Breast epithelium (tissue), 4 donors: Measurements from ENCODE around the gene CPPED1. TPM values are rescaled to one million over a fixed set of nuclear protein-coding genes. Genes with fewer than 3 reads are reported as not detected.

Experiments used
- DNase-seq, 2 donors: peaks; one replicate each; pipeline ENCODE4 v3.0.0-alpha.2; 2019; ENCODE audit warnings: low spot score in 2 of 2
- H3K27ac ChIP-seq, 2 donors: fragments of 200-600 bp; sonication (generic) in 1 of 2; one replicate each; pipeline ENCODE4 v1.5.1; 2016 to 2019; ENCODE audit warnings: mild to moderate bottlenecking in 1 of 2
- H3K27me3 ChIP-seq, 2 donors: fragments of 200-600 bp; sonication (generic) in 1 of 2; one replicate each; pipeline versions ENCODE4 v1.5.1 to v1.6.0; 2017 to 2019; ENCODE audit warnings: control low read depth in 1 of 2, mild to moderate bottlenecking in 1 of 2
- H3K36me3 ChIP-seq: fragments of 200-600 bp; one replicate; pipeline ENCODE4 v1.5.1; 2019
- H3K4me1 ChIP-seq, 2 donors: fragments of 200-600 bp; sonication (generic); one replicate each; pipeline ENCODE4 v1.5.1; 2016 to 2019; ENCODE audit warnings: control low read depth in 1 of 2
- H3K4me3 ChIP-seq, 3 donors: fragments of 200-600 bp; sonication (generic); 1 replicate in 2 of 3; 2 replicates in 1 of 3; pipeline ENCODE4 v1.5.1; 2016 to 2019; ENCODE audit warnings: mild to moderate bottlenecking in 3 of 3, moderate library complexity in 2 of 3
- H3K9me3 ChIP-seq, 2 donors: fragments of 200-600 bp; sonication (generic) in 1 of 2; one replicate each; pipeline ENCODE4 v1.5.1; 2016 to 2019; ENCODE audit warnings: control low read depth in 1 of 2
- CTCF ChIP-seq, 3 donors: fragments of 450-650 bp; IDR thresholded peaks; one replicate each; pipeline ENCODE4 v1.5.1; 2016 to 2017; ENCODE audit warnings: antibody characterized with exemption in 3 of 3, mild to moderate bottlenecking in 3 of 3, moderate library complexity in 3 of 3
- POLR2A ChIP-seq: fragments of 450-650 bp; IDR thresholded peaks from one replicate; pipeline ENCODE4 v1.6.1; 2016; ENCODE audit warnings: antibody characterized with exemption, mild to moderate bottlenecking, moderate library complexity
- POLR2AphosphoS5 ChIP-seq, 3 donors: sonication (generic); formaldehyde crosslinking; IDR thresholded peaks; one replicate each; pipeline ENCODE4 v1.6.1; 2017; ENCODE audit warnings: antibody characterized with exemption in 3 of 3
- intact Hi-C: fragments of 100-400 bp; cut with DNase I; formaldehyde crosslinking; loops from one replicate; pipeline ENCODE4 v1.15.1; 2023; ENCODE audit warnings: low total_unique reads
- total RNA-seq, 3 donors: library from RNA; depleted of rRNA; stranded (reverse); fragments of >200 nt; gene quantifications; one replicate each; pipeline ENCODE4 v1.1.0, GENCODE V29; 2016

The CPPED1 gene
- total RNA-seq, 3 donors from 2014 or later = 9.2 to 23.0 (median 16.4) TPM

DNA sequence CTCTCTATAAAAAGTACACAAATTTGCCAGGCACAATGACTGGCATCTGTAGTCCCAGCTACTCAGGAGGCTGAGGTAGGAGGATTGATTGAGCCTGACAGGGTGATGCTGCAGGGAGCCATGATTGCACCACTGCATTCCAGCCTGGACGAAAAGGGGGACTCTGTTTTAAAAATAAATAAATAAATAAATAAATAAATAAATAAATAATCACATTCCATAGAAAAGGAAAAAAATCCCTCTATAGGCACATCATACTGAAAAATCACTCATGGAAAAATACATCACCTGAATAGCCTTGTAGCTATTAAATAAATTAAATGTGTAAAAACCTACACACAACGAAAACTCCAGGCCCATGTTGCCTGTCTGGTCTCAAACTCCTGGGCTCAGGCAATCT lies 56.4 kb downstream of the CPPED1 start:
- Histone ChIP-seq H3K4me1 (no peaks in the 10 kb centered on the region), H3K9me3 (peaks cover 10 to 15% of the 10 kb centered on the region in 2 donors), H3K36me3 (no peaks in the 10 kb centered on the region), H3K27ac (no peak overlapping the region), H3K4me3 (no peak overlapping the region), H3K27me3 (no peaks in the 10 kb centered on the region)
- no peak for TF ChIP-seq POLR2AphosphoS5 (IDR thresholded peaks at IDR 0.05)
- no peak for TF ChIP-seq CTCF (IDR thresholded peaks at IDR 0.05)
- TF ChIP-seq POLR2A = no peak
- no peak for DNase-seq
- intact Hi-C loops = loop anchor here (2.0 kb wide), 1 partner anchor 56 kb away; the partner anchor contains the start of gene CPPED1

DNA sequence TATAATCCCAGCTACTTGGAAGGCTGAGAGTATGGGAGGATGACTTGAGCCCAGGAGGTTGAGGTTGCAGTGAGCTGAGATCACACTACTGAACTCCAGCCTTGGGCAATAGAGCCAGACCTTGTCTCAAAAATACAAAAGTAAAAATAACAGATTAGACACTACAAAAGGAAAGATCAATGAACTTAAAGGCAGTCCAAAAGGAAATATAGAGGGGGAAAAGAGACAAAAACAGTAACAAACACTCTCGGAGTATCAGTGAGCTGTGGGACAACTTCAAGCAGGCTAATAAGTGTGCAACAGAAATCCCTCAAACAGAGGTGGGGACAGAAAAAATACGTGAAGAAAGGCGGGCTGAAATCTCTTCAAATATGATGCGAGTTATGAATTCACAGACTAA lies 58.8 kb downstream of the CPPED1 start:
- Histone ChIP-seq H3K9me3 (peaks cover 10 to 15% of the 10 kb centered on the region in 2 donors), H3K36me3 (no peaks in the 10 kb centered on the region), H3K27ac (no peak overlapping the region), H3K4me1 (no peaks in the 10 kb centered on the region), H3K4me3 (no peak overlapping the region), H3K27me3 (no peaks in the 10 kb centered on the region)
- intact Hi-C loops = no loop called here
- DNase-seq = no peak
- TF ChIP-seq POLR2A = no peak
- no peak for TF ChIP-seq POLR2AphosphoS5 (IDR thresholded peaks at IDR 0.05)
- TF ChIP-seq CTCF (IDR thresholded peaks at IDR 0.05) = no peak

DNA sequence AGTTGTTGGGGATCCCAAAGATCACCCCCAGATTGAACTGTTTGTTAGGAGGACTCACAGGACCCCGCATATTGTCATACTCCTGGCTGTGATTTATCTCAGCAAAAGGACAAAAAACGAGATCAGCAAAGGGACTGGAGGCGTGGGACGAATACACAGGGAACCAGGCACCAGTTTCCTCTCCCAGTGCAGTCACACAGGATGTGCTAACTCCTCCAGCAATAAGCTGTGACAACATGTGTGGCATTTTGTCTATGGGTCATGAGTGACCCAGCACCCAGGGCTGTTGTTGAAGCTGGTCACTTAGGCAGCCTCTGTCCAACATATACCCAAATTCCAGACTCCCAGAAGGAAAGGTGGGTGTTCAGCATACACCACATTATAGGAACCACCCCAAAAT lies 60.9 kb downstream of the CPPED1 start:
- H3K27ac ChIP-seq = no peak overlapping the region
- H3K9me3 ChIP-seq = peaks cover 10 to 15% of the 10 kb centered on the region in 2 donors
- H3K27me3 ChIP-seq = no peaks in the 10 kb centered on the region
- TF ChIP-seq POLR2AphosphoS5 (IDR thresholded peaks at IDR 0.05) (no peak), CTCF (IDR thresholded peaks at IDR 0.05) (no peak), POLR2A (no peak)
- intact Hi-C loops = no loop called here
- no peaks in the 10 kb centered on the region for H3K36me3 ChIP-seq
- no peak overlapping the region for H3K4me3 ChIP-seq
- no peak for DNase-seq
- no peaks in the 10 kb centered on the region for H3K4me1 ChIP-seq

GRCh38 chr16:12740986-12741610 lies 62.6 kb downstream of the CPPED1 start:
- TF ChIP-seq CTCF (IDR thresholded peaks at IDR 0.05) (no peak), POLR2AphosphoS5 (IDR thresholded peaks at IDR 0.05) (no peak), POLR2A (no peak)
- H3K4me3 ChIP-seq = no peak overlapping the region
- peaks cover 10 to 15% of the 10 kb centered on the region in 2 donors for H3K9me3 ChIP-seq
- intact Hi-C loops = no loop called here
- H3K4me1 ChIP-seq = no peaks in the 10 kb centered on the region
- no peaks in the 10 kb centered on the region for H3K27me3 ChIP-seq
- H3K27ac ChIP-seq = no peak overlapping the region
- no peak for DNase-seq
- no peaks in the 10 kb centered on the region for H3K36me3 ChIP-seq

GRCh38 chr16:12739738-12740137 lies 63.9 kb downstream of the CPPED1 start:
- Histone ChIP-seq H3K4me3 (no peak overlapping the region), H3K36me3 (no peaks in the 10 kb centered on the region), H3K4me1 (no peaks in the 10 kb centered on the region), H3K27ac (no peak overlapping the region), H3K27me3 (no peaks in the 10 kb centered on the region), H3K9me3 (peaks cover 5 to 6% of the 10 kb centered on the region in 2 donors)
- DNase-seq = no peak
- intact Hi-C loops = no loop called here
- no peak for TF ChIP-seq POLR2AphosphoS5 (IDR thresholded peaks at IDR 0.05)
- no peak for TF ChIP-seq POLR2A
- no peak for TF ChIP-seq CTCF (IDR thresholded peaks at IDR 0.05)
